Measurements from ENCODE around the gene TMEM40.

The TMEM40 gene

GRCh38 chr3:12807066-12807465, 48.0 kb upstream of the TMEM40 start:
- H3K9ac ChIP-seq (ENCODE audit: low read depth, low read length) = no peak overlapping the region
- H3K4me2 ChIP-seq (ENCODE audit: insufficient read depth, low read length) = no peak overlapping the region
- no peaks in the 10 kb centered on the region for H4K20me1 ChIP-seq (ENCODE audit: insufficient read depth, low read length)
- no peaks in the 10 kb centered on the region for H3K27me3 ChIP-seq (ENCODE audit: insufficient read depth, low read length, poor library complexity)
- no peak overlapping the region for H3K27ac ChIP-seq (ENCODE audit: low read length)
- no peaks in the 10 kb centered on the region for H3K79me2 ChIP-seq (ENCODE audit: insufficient read depth, low read length)
- no peak for TF ChIP-seq CTCF (IDR thresholded peaks at IDR 0.05; ENCODE audit: borderline replicate concordance, extremely low read depth, low read length, poor library complexity, severe bottlenecking)
- no peak for TF ChIP-seq EZH2 (IDR thresholded peaks at IDR 0.05; ENCODE audit: borderline replicate concordance, low read depth, low read length, severe bottlenecking)
- H3K36me3 ChIP-seq (ENCODE audit: insufficient read depth, low read length) = peaks cover 18% of the 10 kb centered on the region
- H3K4me3 ChIP-seq (ENCODE audit: low read depth in 1 of 2, low read length in 2 of 2) = no peak overlapping the region
- H2AFZ ChIP-seq (ENCODE audit: low read depth, low read length) = no peak overlapping the region
- DNase-seq = no peak
- H3K4me1 ChIP-seq (ENCODE audit: insufficient read depth, low read length) = no peaks in the 10 kb centered on the region
- no peak for ATAC-seq (ENCODE audit: insufficient read depth, low read depth)
- H3K9me3 ChIP-seq (ENCODE audit: insufficient read depth, low read length, severe bottlenecking) = no peaks in the 10 kb centered on the region

GRCh38 chr3:12803371-12803770, 44.3 kb upstream of the TMEM40 start:
- Histone ChIP-seq H4K20me1 (ENCODE audit: insufficient read depth, low read length) (no peaks in the 10 kb centered on the region), H2AFZ (ENCODE audit: low read depth, low read length) (no peak overlapping the region), H3K79me2 (ENCODE audit: insufficient read depth, low read length) (no peaks in the 10 kb centered on the region), H3K36me3 (ENCODE audit: insufficient read depth, low read length) (peaks cover 18% of the 10 kb centered on the region), H3K27me3 (ENCODE audit: insufficient read depth, low read length, poor library complexity) (no peaks in the 10 kb centered on the region), H3K27ac (ENCODE audit: low read length) (no peak overlapping the region), H3K4me3 (ENCODE audit: low read depth in 1 of 2, low read length in 2 of 2) (no peak overlapping the region), H3K4me2 (ENCODE audit: insufficient read depth, low read length) (no peak overlapping the region), H3K4me1 (ENCODE audit: insufficient read depth, low read length) (peaks cover 3% of the 10 kb centered on the region), H3K9ac (ENCODE audit: low read depth, low read length) (no peak overlapping the region), H3K9me3 (ENCODE audit: insufficient read depth, low read length, severe bottlenecking) (no peaks in the 10 kb centered on the region)
- no peak for ATAC-seq (ENCODE audit: insufficient read depth, low read depth)
- no peak for DNase-seq
- TF ChIP-seq EZH2 (IDR thresholded peaks at IDR 0.05; ENCODE audit: borderline replicate concordance, low read depth, low read length, severe bottlenecking) = no peak

GRCh38 chr3:12799525-12800440, 40.7 kb upstream of the TMEM40 start:
- ATAC-seq (ENCODE audit: insufficient read depth, low read depth) (no peak), DNase-seq (no peak)
- H3K36me3 ChIP-seq (ENCODE audit: insufficient read depth, low read length) = peaks cover 8% of the 10 kb centered on the region
- H3K4me3 ChIP-seq (ENCODE audit: low read depth in 1 of 2, low read length in 2 of 2) = no peak overlapping the region
- peaks cover 28% of the 10 kb centered on the region for H3K4me1 ChIP-seq (ENCODE audit: insufficient read depth, low read length)
- H2AFZ ChIP-seq (ENCODE audit: low read depth, low read length) = no peak overlapping the region
- H3K79me2 ChIP-seq (ENCODE audit: insufficient read depth, low read length) = no peaks in the 10 kb centered on the region
- no peak overlapping the region for H3K9ac ChIP-seq (ENCODE audit: low read depth, low read length)
- no peaks in the 10 kb centered on the region for H3K9me3 ChIP-seq (ENCODE audit: insufficient read depth, low read length, severe bottlenecking)
- H4K20me1 ChIP-seq (ENCODE audit: insufficient read depth, low read length) = no peaks in the 10 kb centered on the region; the same call in 1 of the 2 replicates
- no peak overlapping the region for H3K4me2 ChIP-seq (ENCODE audit: insufficient read depth, low read length)
- TF ChIP-seq EZH2 (IDR thresholded peaks at IDR 0.05; ENCODE audit: borderline replicate concordance, low read depth, low read length, severe bottlenecking) (no peak), CTCF (IDR thresholded peaks at IDR 0.05; ENCODE audit: borderline replicate concordance, extremely low read depth, low read length, poor library complexity, severe bottlenecking) (no peak)
- H3K27ac ChIP-seq (ENCODE audit: low read length) = no peak overlapping the region
- H3K27me3 ChIP-seq (ENCODE audit: insufficient read depth, low read length, poor library complexity) = no peaks in the 10 kb centered on the region

- no peak for TF ChIP-seq CTCF (IDR thresholded peaks at IDR 0.05; ENCODE audit: borderline replicate concordance, extremely low read depth, low read length, poor library complexity, severe bottlenecking)
- TF ChIP-seq EZH2 (IDR thresholded peaks at IDR 0.05; ENCODE audit: borderline replicate concordance, low read depth, low read length, severe bottlenecking) = no peak
- no peak overlapping the region for H2AFZ ChIP-seq (ENCODE audit: low read depth, low read length)
Measured at GRCh38 chr3:12798559-12799179, 39.6 kb upstream of the TMEM40 start.

More at GRCh38 chr3:12798559-12799179, 39.6 kb upstream of the TMEM40 start:
- Histone ChIP-seq H3K79me2 (ENCODE audit: insufficient read depth, low read length) (no peaks in the 10 kb centered on the region), H3K4me1 (ENCODE audit: insufficient read depth, low read length) (peaks cover 28% of the 10 kb centered on the region), H3K4me2 (ENCODE audit: insufficient read depth, low read length) (peak overlapping the region; percentile 42), H3K27ac (ENCODE audit: low read length) (no peak overlapping the region; the same call in 1 of the 2 replicates), H3K36me3 (ENCODE audit: insufficient read depth, low read length) (peaks cover 5% of the 10 kb centered on the region), H3K9ac (ENCODE audit: low read depth, low read length) (no peak overlapping the region), H3K9me3 (ENCODE audit: insufficient read depth, low read length, severe bottlenecking) (no peaks in the 10 kb centered on the region), H3K4me3 (ENCODE audit: low read depth in 1 of 2, low read length in 2 of 2) (no peak overlapping the region), H3K27me3 (ENCODE audit: insufficient read depth, low read length, poor library complexity) (no peaks in the 10 kb centered on the region), H4K20me1 (ENCODE audit: insufficient read depth, low read length) (no peaks in the 10 kb centered on the region; the same call in 1 of the 2 replicates)
- DNase-seq (no peak), ATAC-seq (ENCODE audit: insufficient read depth, low read depth) (no peak)
